ENCODE results near the gene GARNL3. TPM values are rescaled to one million over a fixed set of nuclear protein-coding genes. Genes with fewer than 3 reads are reported as not detected.

The GARNL3 gene
- total and polyA plus RNA-seq, 2 experiments from 2014 or later, result 8.7 to 21.9 TPM

- Histone ChIP-seq H3K4me1 (ENCODE audit: insufficient read depth) (peaks cover 21% of the 10 kb centered on the region), H3K4me2 (no peak overlapping the region), H3K36me3 (ENCODE audit: insufficient read depth) (0 out of 2 replicates have a peak, but pooled peaks cover 3% of the 10 kb centered on the region), H3K9me2 (ENCODE audit: insufficient read depth) (no peaks in the 10 kb centered on the region), H3K79me2 (replicated peaks; ENCODE audit: insufficient read depth) (no peaks in the 10 kb centered on the region), H3K27me3 (ENCODE audit: insufficient read depth) (no peaks in the 10 kb centered on the region), H3F3A (replicated peaks; ENCODE audit: low read depth) (no peaks in the 10 kb centered on the region), H3K4me3 (no peak overlapping the region), H3K27ac (ENCODE audit: low read depth) (no peak overlapping the region), H4K20me1 (replicated peaks; ENCODE audit: insufficient read depth) (no peaks in the 10 kb centered on the region), H2AFZ (no peak overlapping the region)
- H3K27ac Mint-ChIP-seq, result no peak overlapping the region
- no peaks in the 10 kb centered on the region for H3K9me3 Mint-ChIP-seq
- ATAC-seq, result no peak
- H3K36me3 Mint-ChIP-seq (ENCODE audit: low read depth), result peaks cover 17% of the 10 kb centered on the region
- no peak for DNase-seq (ENCODE audit: low spot score)
- H3K4me3 Mint-ChIP-seq, result no peak overlapping the region
- H3K4me1 Mint-ChIP-seq, result peaks cover 38% of the 10 kb centered on the region
- peaks cover 4% of the 10 kb centered on the region for H3K27me3 Mint-ChIP-seq (ENCODE audit: insufficient read depth, low read depth, poor library complexity)
- TF ChIP-seq ETS1 (IDR thresholded peaks at IDR 0.05) (no peak), POLR2AphosphoS5 (IDR thresholded peaks at IDR 0.05; ENCODE audit: low read depth) (no peak), CTCF (conservative IDR thresholded peaks at IDR 0.05; ENCODE audit: low read depth in 2 of 2) (no peak), EZH2 (IDR thresholded peaks at IDR 0.05; ENCODE audit: low read depth, unreplicated experiment) (no peak), NANOG (IDR thresholded peaks at IDR 0.05; ENCODE audit: borderline replicate concordance) (no peak), CREB1 (CRISPR knock-in tag; IDR thresholded peaks at IDR 0.05; ENCODE audit: low read depth) (no peak), ZNF462 (CRISPR knock-in tag; IDR thresholded peaks at IDR 0.05) (no peak), REST (IDR thresholded peaks at IDR 0.05; ENCODE audit: unreplicated experiment) (no peak), ZNF331 (CRISPR knock-in tag; IDR thresholded peaks at IDR 0.05; ENCODE audit: low read depth) (no peak), JUNB (IDR thresholded peaks at IDR 0.05; ENCODE audit: unreplicated experiment) (no peak), STAT1 (IDR thresholded peaks at IDR 0.05; ENCODE audit: unreplicated experiment) (no peak), EZH2phosphoT487 (IDR thresholded peaks at IDR 0.05; ENCODE audit: unreplicated experiment) (no peak), ZNF114 (CRISPR knock-in tag; IDR thresholded peaks at IDR 0.05) (no peak)
Observed at GRCh38 chr9:127258606-127259471, 5.7 kb upstream of the GARNL3 start.
